ENCODE measurements around the gene FLVCR2.

The FLVCR2 gene

DNA sequence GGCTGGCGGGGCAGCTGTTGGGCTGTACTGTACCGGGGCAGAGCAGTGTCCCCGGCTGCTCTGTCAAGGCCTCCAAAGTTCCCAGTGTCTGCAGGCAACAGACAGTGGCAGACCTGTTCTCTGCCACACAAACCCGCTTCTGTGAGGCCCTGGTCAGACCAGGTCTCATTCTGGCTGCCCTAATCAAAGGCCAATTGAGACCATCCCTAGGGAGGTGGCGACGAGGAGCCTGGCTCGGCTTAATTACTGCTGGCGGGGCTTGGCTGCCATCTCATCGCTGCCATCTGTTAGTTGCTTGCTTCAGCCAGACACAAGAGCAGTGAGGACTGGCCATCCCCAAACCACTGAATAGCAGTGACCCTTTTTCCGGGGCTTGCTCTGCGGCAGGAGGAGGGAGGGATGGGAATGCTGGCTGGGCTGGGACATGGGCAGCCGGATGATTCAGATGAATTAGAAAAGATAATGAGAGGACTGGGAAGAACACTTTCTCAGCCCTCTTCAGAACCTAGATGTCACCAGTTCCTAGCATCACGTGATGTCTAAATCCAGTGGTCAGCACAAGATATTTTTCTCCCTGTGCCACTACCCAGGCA is 57.8 kb downstream of the FLVCR2 start:
- Histone ChIP-seq H3K36me3 (ENCODE audit: control insufficient read depth, insufficient read depth, low read length) (no peaks in the 10 kb centered on the region), H3K27me3 (replicated peaks; ENCODE audit: control insufficient read depth, insufficient read depth, low read length) (no peaks in the 10 kb centered on the region), H3K4me3 (replicated peaks; ENCODE audit: low read depth, low read length) (no peak overlapping the region)
- no peak for TF ChIP-seq CTCF (IDR thresholded peaks at IDR 0.05; ENCODE audit: insufficient read depth, low read length, poor library complexity, severe bottlenecking)
- DNase-seq (ENCODE audit: extremely low read depth, insufficient read length) = no peak

GRCh38 chr14:75640876-75641275 is 62.5 kb downstream of the FLVCR2 start:
- Histone ChIP-seq H3K4me3 (replicated peaks; ENCODE audit: low read depth, low read length) (no peak overlapping the region), H3K27me3 (replicated peaks; ENCODE audit: control insufficient read depth, insufficient read depth, low read length) (no peaks in the 10 kb centered on the region), H3K36me3 (ENCODE audit: control insufficient read depth, insufficient read depth, low read length) (no peaks in the 10 kb centered on the region; the same call in 1 of the 2 replicates)
- no peak for DNase-seq (ENCODE audit: extremely low read depth, insufficient read length)
- no peak for TF ChIP-seq CTCF (IDR thresholded peaks at IDR 0.05; ENCODE audit: insufficient read depth, low read length, poor library complexity, severe bottlenecking)

DNA sequence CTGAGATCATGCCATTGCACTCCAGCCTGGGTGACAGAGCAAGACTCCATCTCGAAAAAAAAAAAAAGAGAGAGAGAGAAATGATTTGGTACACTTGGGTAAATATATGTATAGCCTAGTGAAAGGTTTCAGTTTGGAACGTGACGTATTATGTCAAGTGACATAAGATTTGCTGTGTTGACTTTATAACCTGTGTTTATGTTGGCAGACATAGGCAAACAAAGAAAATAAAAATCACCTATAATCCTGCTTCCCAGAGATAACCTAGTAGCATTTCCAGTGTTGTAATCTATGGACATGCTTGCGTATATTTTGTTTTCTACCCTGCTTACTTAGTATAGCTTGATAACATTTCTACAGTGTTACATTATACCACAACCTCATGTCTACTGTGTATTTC is 65.6 kb downstream of the FLVCR2 start:
- peaks cover 2% of the 10 kb centered on the region for H3K36me3 ChIP-seq (ENCODE audit: control insufficient read depth, insufficient read depth, low read length)
- no peak for DNase-seq (ENCODE audit: extremely low read depth, insufficient read length)
- H3K27me3 ChIP-seq (replicated peaks; ENCODE audit: control insufficient read depth, insufficient read depth, low read length) = no peaks in the 10 kb centered on the region
- no peak for TF ChIP-seq CTCF (IDR thresholded peaks at IDR 0.05; ENCODE audit: insufficient read depth, low read length, poor library complexity, severe bottlenecking)
- H3K4me3 ChIP-seq (replicated peaks; ENCODE audit: low read depth, low read length) = no peak overlapping the region

GRCh38 chr14:75645056-75645455 is 66.6 kb downstream of the FLVCR2 start:
- no peak for DNase-seq (ENCODE audit: extremely low read depth, insufficient read length)
- H3K27me3 ChIP-seq (replicated peaks; ENCODE audit: control insufficient read depth, insufficient read depth, low read length) = no peaks in the 10 kb centered on the region
- no peak overlapping the region for H3K4me3 ChIP-seq (replicated peaks; ENCODE audit: low read depth, low read length)
- H3K36me3 ChIP-seq (ENCODE audit: control insufficient read depth, insufficient read depth, low read length) = peaks cover 2% of the 10 kb centered on the region
- no peak for TF ChIP-seq CTCF (IDR thresholded peaks at IDR 0.05; ENCODE audit: insufficient read depth, low read length, poor library complexity, severe bottlenecking)

DNA sequence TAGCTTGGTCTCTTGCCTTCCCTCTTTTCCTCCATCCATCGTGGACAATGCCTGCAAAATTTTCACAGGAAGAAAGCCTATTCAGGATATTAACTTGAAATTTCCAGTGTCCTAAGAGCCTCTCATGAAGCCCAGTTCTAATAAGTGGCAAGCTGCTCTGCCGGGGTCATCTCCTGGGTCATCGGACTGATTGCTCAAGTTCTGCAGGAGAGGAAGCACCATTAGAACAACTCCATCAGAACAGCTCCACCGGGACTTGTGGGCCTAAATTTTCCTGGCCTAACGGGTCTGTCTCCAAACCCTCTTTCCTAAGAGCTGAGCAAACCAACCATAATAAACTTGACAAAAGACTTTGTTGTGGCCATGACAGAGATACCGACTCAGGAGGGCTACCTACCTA is 68.3 kb downstream of the FLVCR2 start:
- DNase-seq (ENCODE audit: extremely low read depth, insufficient read length) = no peak
- no peak for TF ChIP-seq CTCF (IDR thresholded peaks at IDR 0.05; ENCODE audit: insufficient read depth, low read length, poor library complexity, severe bottlenecking)
- peaks cover 13% of the 10 kb centered on the region for H3K36me3 ChIP-seq (ENCODE audit: control insufficient read depth, insufficient read depth, low read length)
- H3K4me3 ChIP-seq (replicated peaks; ENCODE audit: low read depth, low read length) = no peak overlapping the region
- H3K27me3 ChIP-seq (replicated peaks; ENCODE audit: control insufficient read depth, insufficient read depth, low read length) = no peaks in the 10 kb centered on the region

GRCh38 chr14:75647640-75648039 is 69.2 kb downstream of the FLVCR2 start:
- Histone ChIP-seq H3K4me3 (replicated peaks; ENCODE audit: low read depth, low read length) (no peak overlapping the region), H3K27me3 (replicated peaks; ENCODE audit: control insufficient read depth, insufficient read depth, low read length) (no peaks in the 10 kb centered on the region), H3K36me3 (ENCODE audit: control insufficient read depth, insufficient read depth, low read length) (peaks cover 16% of the 10 kb centered on the region)
- no peak for TF ChIP-seq CTCF (IDR thresholded peaks at IDR 0.05; ENCODE audit: insufficient read depth, low read length, poor library complexity, severe bottlenecking)
- DNase-seq (ENCODE audit: extremely low read depth, insufficient read length) = no peak

All from GM06990 (cell line).